Skeletal muscle cell (primary cell): ENCODE data around the gene SLC2A13.
A peak's percentile ranks its signal among the peaks of the same experiment; 100 is the strongest.
"Not testable (repeated sequence)": the region's sequence is repeated elsewhere in the genome, so short reads cannot be mapped to it uniquely, and the experiment has no call there.

Experiments used
- DNase-seq: peaks from one replicate; pipeline ENCODE4 v3.0.0-alpha.2; 2010; ENCODE audit warnings: low read depth
- H3K4me3 ChIP-seq: 2 replicates; pipeline ENCODE4 v1.5.1; 2011; ENCODE audit warnings: low read depth, mild to moderate bottlenecking, control low read depth, low read length, moderate library complexity

Gene SLC2A13

GRCh38 chr12:39788239-39788638, 317.6 kb downstream of the SLC2A13 start:
- no peak overlapping the region for H3K4me3 ChIP-seq
- DNase-seq: no peak

- DNase-seq, H3K4me3 ChIP-seq: not testable (repeated sequence)
These were observed 320.1 kb downstream of the SLC2A13 start for GRCh38 chr12:39785814-39786213.

GRCh38 chr12:39782026-39782545, 323.8 kb downstream of the SLC2A13 start:
- H3K4me3 ChIP-seq: no peak overlapping the region
- DNase-seq: no peak

GRCh38 chr12:39780913-39781446, 324.9 kb downstream of the SLC2A13 start:
- H3K4me3 ChIP-seq: no peak overlapping the region
- DNase-seq: no peak

- no peak for DNase-seq
- H3K4me3 ChIP-seq: no peak overlapping the region
These were observed 325.4 kb downstream of the SLC2A13 start for GRCh38 chr12:39780411-39780912.

- no peak overlapping the region for H3K4me3 ChIP-seq
- DNase-seq: no peak
These were observed 326.0 kb downstream of the SLC2A13 start for GRCh38 chr12:39779768-39780340.

- no peak for DNase-seq
- H3K4me3 ChIP-seq: no peak overlapping the region
These were observed 328.4 kb downstream of the SLC2A13 start for GRCh38 chr12:39777465-39777864.

- no peak overlapping the region for H3K4me3 ChIP-seq
- DNase-seq: no peak
These were observed 332.6 kb downstream of the SLC2A13 start for GRCh38 chr12:39773266-39773665.

- DNase-seq: no peak
These were observed 333.0 kb downstream of the SLC2A13 start for GRCh38 chr12:39772821-39773259.

GRCh38 chr12:39771456-39771855, 334.4 kb downstream of the SLC2A13 start:
- no peak for DNase-seq
- no peak overlapping the region for H3K4me3 ChIP-seq

More at GRCh38 chr12:39772821-39773259, 333.0 kb downstream of the SLC2A13 start:
- no peak overlapping the region for H3K4me3 ChIP-seq

- peak; percentile 15 for DNase-seq
- no peak overlapping the region for H3K4me3 ChIP-seq
These were observed 340.8 kb downstream of the SLC2A13 start for GRCh38 chr12:39764944-39765560.

- H3K4me3 ChIP-seq: no peak overlapping the region
- DNase-seq: no peak
These were observed 342.1 kb downstream of the SLC2A13 start for GRCh38 chr12:39763890-39764169.

- no peak for DNase-seq
- H3K4me3 ChIP-seq: no peak overlapping the region
These were observed 342.6 kb downstream of the SLC2A13 start for GRCh38 chr12:39763071-39763889.

- H3K4me3 ChIP-seq: no peak overlapping the region
- DNase-seq: no peak
These were observed 350.4 kb downstream of the SLC2A13 start for GRCh38 chr12:39755478-39755877.

GRCh38 chr12:39752482-39753137, 353.3 kb downstream of the SLC2A13 start:
- no peak for DNase-seq
- no peak overlapping the region for H3K4me3 ChIP-seq

GRCh38 chr12:39746151-39746550, 359.7 kb downstream of the SLC2A13 start:
- H3K4me3 ChIP-seq: not testable (repeated sequence)

GRCh38 chr12:39743655-39744054, 362.2 kb downstream of the SLC2A13 start:
- no peak overlapping the region for H3K4me3 ChIP-seq
- DNase-seq: no peak

More at GRCh38 chr12:39746151-39746550, 359.7 kb downstream of the SLC2A13 start:
- DNase-seq: not testable (repeated sequence)

- H3K4me3 ChIP-seq: no peak overlapping the region
- DNase-seq: no peak
These were observed 369.5 kb downstream of the SLC2A13 start for GRCh38 chr12:39736406-39736805.

- no peak overlapping the region for H3K4me3 ChIP-seq
- peak; percentile 29 for DNase-seq
These were observed 382.1 kb downstream of the SLC2A13 start for GRCh38 chr12:39723831-39724230.
